SK-N-SH treated with all-trans-retinoic acid at 6 μM for 48 hours (cell line): ENCODE data around the gene RBBP4.

Source experiments
- ARNTL ChIP-seq: fragments of 450-650 bp; formaldehyde crosslinking; IDR thresholded peaks from 2 replicates; pipeline ENCODE4 v1.5.0; 2020; ENCODE audit warnings: low read depth, mild to moderate bottlenecking, moderate library complexity, borderline replicate concordance
- GLIS3 ChIP-seq: fragments of 250-450 bp; sonication (Bioruptor Pico); IDR thresholded peaks from 2 replicates; pipeline ENCODE4 v1.5.0; 2020; ENCODE audit warnings: mild to moderate bottlenecking, moderate library complexity
- ISL1 ChIP-seq: fragments of 250-450 bp; sonication (Bioruptor Pico); IDR thresholded peaks from 2 replicates; pipeline ENCODE4 v2.1.2; 2022; ENCODE audit warnings: mild to moderate bottlenecking, moderate library complexity
- OSR1 ChIP-seq: fragments of 250-450 bp; sonication (Bioruptor Pico); IDR thresholded peaks from 2 replicates; pipeline ENCODE4 v1.8.0; 2022; ENCODE audit warnings: moderate library complexity, mild to moderate bottlenecking, inconsistent platforms
- SNAI2 ChIP-seq: fragments of 250-450 bp; sonication (Bioruptor Pico); IDR thresholded peaks from 2 replicates; pipeline ENCODE4 v1.5.0; 2020; ENCODE audit warnings: mild to moderate bottlenecking, moderate library complexity
- TCF4 ChIP-seq: fragments of 250-450 bp; sonication (Bioruptor Pico); IDR thresholded peaks from 2 replicates; pipeline ENCODE4 v1.8.0; 2021; ENCODE audit warnings: mild to moderate bottlenecking, moderate library complexity, borderline replicate concordance
- TOX ChIP-seq: fragments of 250-450 bp; sonication (Bioruptor Pico); IDR thresholded peaks from 2 replicates; pipeline ENCODE4 v1.8.0; 2021; ENCODE audit warnings: mild to moderate bottlenecking, moderate library complexity, borderline replicate concordance
- ZC3H10 ChIP-seq: fragments of 250-450 bp; sonication (Bioruptor Pico); IDR thresholded peaks from 2 replicates; pipeline ENCODE4 v1.5.1; 2021; ENCODE audit warnings: mild to moderate bottlenecking, moderate library complexity
- ZFP3 ChIP-seq: fragments of 250-450 bp; sonication (Bioruptor Pico); IDR thresholded peaks from 2 replicates; pipeline ENCODE4 v1.5.0; 2020; ENCODE audit warnings: mild to moderate bottlenecking, moderate library complexity
- ZFP30 ChIP-seq: fragments of 450-650 bp; formaldehyde crosslinking; IDR thresholded peaks from 2 replicates; pipeline ENCODE4 v1.5.0; 2022; ENCODE audit warnings: mild to moderate bottlenecking, moderate library complexity
- ZNF8 ChIP-seq: fragments of 450-650 bp; formaldehyde crosslinking; IDR thresholded peaks from 2 replicates; pipeline ENCODE4 v1.5.0; 2020; ENCODE audit warnings: mild to moderate bottlenecking, moderate library complexity
- TF ChIP-seq, protein P1 (sequence below): fragments of 250-450 bp; sonication (Bioruptor Pico); IDR thresholded peaks from 2 replicates; pipeline ENCODE4 v1.8.0; 2020; ENCODE audit warnings: mild to moderate bottlenecking, moderate library complexity, borderline replicate concordance
- TF ChIP-seq, protein P2 (sequence below): fragments of 250-450 bp; sonication (Bioruptor Pico); IDR thresholded peaks from 2 replicates; pipeline ENCODE4 v1.5.1; 2020; ENCODE audit warnings: low read depth, mild to moderate bottlenecking, moderate library complexity

DNA sequence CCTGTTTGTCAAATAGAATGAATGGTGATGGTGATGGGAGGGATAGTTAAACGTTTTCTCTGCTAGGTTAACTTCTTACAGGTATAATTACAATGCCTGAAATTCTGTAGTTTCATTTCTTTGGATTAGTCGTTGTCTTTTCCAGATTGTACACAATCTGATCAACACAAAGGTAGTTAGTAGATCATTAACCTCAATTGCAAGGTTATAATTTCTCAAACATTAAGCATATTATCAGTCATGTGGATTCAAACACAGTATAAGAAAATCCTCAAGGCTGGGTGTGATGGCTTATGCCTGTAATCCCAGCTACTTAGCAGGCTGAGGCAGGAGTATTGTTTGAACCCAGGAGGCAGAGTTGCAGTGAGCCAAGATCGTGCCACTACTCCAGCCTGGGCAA is 31.0 kb downstream of the RBBP4 start:
- TF ChIP-seq, protein P1, sequence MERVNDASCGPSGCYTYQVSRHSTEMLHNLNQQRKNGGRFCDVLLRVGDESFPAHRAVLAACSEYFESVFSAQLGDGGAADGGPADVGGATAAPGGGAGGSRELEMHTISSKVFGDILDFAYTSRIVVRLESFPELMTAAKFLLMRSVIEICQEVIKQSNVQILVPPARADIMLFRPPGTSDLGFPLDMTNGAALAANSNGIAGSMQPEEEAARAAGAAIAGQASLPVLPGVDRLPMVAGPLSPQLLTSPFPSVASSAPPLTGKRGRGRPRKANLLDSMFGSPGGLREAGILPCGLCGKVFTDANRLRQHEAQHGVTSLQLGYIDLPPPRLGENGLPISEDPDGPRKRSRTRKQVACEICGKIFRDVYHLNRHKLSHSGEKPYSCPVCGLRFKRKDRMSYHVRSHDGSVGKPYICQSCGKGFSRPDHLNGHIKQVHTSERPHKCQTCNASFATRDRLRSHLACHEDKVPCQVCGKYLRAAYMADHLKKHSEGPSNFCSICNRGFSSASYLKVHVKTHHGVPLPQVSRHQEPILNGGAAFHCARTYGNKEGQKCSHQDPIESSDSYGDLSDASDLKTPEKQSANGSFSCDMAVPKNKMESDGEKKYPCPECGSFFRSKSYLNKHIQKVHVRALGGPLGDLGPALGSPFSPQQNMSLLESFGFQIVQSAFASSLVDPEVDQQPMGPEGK (CRISPR knock-in tag): no peak
- TF ChIP-seq ZFP30 (CRISPR knock-in tag) (no peak), ARNTL (CRISPR knock-in tag) (no peak), ZNF8 (no peak), ZFP3 (no peak), ZC3H10 (no peak), TCF4 (CRISPR knock-in tag) (no peak), GLIS3 (CRISPR knock-in tag) (no peak), TOX (CRISPR knock-in tag) (no peak), OSR1 (no peak), ISL1 (CRISPR knock-in tag) (no peak), SNAI2 (CRISPR knock-in tag) (no peak)
- TF ChIP-seq, protein P2, sequence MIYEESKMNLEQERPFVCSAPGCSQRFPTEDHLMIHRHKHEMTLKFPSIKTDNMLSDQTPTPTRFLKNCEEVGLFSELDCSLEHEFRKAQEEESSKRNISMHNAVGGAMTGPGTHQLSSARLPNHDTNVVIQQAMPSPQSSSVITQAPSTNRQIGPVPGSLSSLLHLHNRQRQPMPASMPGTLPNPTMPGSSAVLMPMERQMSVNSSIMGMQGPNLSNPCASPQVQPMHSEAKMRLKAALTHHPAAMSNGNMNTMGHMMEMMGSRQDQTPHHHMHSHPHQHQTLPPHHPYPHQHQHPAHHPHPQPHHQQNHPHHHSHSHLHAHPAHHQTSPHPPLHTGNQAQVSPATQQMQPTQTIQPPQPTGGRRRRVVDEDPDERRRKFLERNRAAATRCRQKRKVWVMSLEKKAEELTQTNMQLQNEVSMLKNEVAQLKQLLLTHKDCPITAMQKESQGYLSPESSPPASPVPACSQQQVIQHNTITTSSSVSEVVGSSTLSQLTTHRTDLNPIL (CRISPR knock-in tag): no peak
